Testis (tissue), 2 donors: Measurements from ENCODE around the gene ELOVL7.

Experiments used
- CTCF ChIP-seq, 3 experiments: fragments of 450-650 bp in 2 of 3; fragments of 200-600 bp in 1 of 3; sonication (generic) in 1 of 3; IDR thresholded peaks; one replicate each; pipeline ENCODE4 v1.5.1; 2016 to 2019; ENCODE audit warnings: antibody characterized with exemption in 3 of 3, mild to moderate bottlenecking in 2 of 3, moderate library complexity in 1 of 3
- POLR2A ChIP-seq: fragments of 450-650 bp; IDR thresholded peaks from one replicate; pipeline ENCODE4 v1.6.1; 2017; ENCODE audit warnings: antibody characterized with exemption, mild to moderate bottlenecking, moderate library complexity

GRCh38 chr5:60718166-60718892, 125.7 kb downstream of the ELOVL7 start:
- no peak for TF ChIP-seq POLR2A
- TF ChIP-seq CTCF (IDR thresholded peaks at IDR 0.05): no peak
